ENCODE data around the gene EEF1E1.

EEF1E1 gene

DNA sequence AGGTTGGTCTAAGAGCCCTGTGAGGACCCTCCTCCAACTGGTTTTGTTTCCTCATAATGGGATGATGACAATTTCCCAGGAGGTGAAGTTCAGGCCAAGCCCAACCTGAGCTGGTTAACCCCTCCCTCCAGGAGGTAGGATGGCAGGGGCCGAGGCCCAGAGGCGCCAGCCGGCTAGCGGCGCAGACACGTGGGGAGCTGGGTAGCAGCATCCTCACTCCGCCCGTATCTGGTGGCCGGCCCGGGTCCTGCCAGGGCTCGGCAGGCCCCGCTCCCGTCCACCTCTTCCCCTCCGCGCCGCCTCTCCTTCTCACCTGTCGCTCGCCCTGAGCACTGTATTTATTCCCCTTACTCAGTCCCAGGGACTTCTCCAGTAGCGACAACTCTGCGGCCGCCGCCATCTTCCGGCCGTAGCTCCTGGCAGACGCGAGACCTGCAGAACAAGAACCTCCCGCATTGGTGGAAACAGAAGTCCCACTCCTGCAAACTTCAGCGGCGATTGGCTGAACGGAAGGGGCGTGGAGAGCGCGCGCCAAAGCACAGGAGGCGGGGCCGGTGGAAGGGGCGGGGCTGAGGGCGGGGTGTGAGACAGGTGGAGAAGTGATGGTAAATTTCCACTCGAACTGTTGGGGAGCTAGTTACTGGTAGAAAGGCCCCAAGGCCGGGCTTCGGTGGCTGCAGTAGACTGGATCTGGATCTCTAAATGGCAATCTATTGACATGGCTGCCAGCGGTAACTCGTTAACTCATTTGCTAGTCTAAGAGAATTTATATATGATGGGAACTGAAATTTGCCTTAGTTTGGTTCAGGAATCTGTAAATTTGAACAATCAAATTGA lies at the start of gene EEF1E1:
TSS of gene EEF1E1 (minus strand) at position 427 of the 837 bp plus-strand sequence. CDS start at position 400, 27 bp downstream.
- DNase-seq (ENCODE audit: low read depth in 4 of 4, low spot score in 1 of 4), result peak; percentile 97 to 99 (median 98)

GRCh38 chr6:8149350-8149749 lies 47.0 kb upstream of the EEF1E1 start:
- no peak for DNase-seq (ENCODE audit: low read depth in 4 of 4, low spot score in 1 of 4)

DNA sequence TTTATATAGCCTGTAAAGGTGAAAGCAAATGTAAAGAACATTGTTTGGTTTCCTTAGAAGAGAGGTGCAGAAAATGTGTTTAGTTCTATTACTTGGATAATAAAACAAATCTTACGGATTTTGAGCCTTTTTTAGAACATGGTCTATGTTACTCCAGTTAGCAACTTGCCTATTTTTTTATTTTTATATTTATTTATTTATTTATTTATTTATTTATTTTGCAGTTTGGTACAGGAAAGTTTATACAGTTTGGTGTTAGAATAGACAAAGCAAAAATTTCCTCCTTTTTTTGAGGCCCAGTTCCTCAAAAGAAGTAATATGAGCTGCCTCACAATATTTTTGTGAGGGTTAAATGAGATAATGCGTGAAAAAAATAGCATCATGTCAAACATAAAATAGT lies 41.6 kb upstream of the EEF1E1 start:
- no peak for DNase-seq (ENCODE audit: low read depth in 4 of 4, low spot score in 1 of 4)

GRCh38 chr6:8139451-8139850 lies 37.1 kb upstream of the EEF1E1 start:
- no peak for DNase-seq (ENCODE audit: low read depth in 4 of 4, low spot score in 1 of 4)

DNA sequence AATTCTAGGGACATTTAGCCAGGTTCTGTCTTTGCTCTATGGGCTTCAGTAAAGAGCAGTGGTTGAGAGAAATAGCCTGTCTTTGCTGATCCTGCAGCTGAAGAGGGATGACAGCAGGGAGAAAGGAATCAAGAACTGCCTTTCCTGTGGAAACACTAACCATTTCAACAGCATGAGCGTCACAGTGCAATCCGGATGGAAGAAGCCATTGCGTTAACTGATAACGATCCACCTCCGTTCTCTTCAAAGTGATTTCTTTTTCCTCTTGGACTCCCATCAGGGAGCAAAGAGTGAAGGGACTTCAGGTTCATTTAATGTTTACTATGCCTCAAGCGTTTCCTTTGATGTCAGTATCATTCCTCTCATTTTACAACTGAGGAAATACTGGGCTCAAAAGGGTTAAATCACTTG lies 35.2 kb upstream of the EEF1E1 start:
- no peak for DNase-seq (ENCODE audit: low read depth in 4 of 4, low spot score in 1 of 4)

- no peak for DNase-seq (ENCODE audit: low read depth in 4 of 4, low spot score in 1 of 4)
Measured at GRCh38 chr6:8135276-8135675, 32.9 kb upstream of the EEF1E1 start.

DNA sequence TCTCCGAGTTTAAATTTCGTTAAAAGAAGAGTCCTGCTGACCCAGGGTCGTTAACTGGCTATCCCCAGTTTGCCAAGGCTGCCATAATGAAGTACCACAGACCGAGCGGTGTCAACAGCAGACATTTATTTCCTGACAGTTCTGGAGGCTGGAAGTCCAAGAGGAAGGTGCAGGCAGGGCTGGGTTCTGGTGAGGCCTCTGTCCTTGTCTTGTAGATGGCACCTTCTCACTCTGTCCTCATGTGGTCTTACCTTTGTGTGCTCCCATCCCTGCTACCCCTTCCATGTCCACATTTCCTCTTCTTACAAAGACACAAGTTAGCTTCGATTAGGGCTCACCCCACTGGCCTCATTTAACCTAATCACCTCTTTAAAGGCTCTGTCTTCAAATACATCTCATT lies 29.8 kb upstream of the EEF1E1 start:
- no peak for DNase-seq (ENCODE audit: low read depth in 4 of 4, low spot score in 1 of 4)

DNA sequence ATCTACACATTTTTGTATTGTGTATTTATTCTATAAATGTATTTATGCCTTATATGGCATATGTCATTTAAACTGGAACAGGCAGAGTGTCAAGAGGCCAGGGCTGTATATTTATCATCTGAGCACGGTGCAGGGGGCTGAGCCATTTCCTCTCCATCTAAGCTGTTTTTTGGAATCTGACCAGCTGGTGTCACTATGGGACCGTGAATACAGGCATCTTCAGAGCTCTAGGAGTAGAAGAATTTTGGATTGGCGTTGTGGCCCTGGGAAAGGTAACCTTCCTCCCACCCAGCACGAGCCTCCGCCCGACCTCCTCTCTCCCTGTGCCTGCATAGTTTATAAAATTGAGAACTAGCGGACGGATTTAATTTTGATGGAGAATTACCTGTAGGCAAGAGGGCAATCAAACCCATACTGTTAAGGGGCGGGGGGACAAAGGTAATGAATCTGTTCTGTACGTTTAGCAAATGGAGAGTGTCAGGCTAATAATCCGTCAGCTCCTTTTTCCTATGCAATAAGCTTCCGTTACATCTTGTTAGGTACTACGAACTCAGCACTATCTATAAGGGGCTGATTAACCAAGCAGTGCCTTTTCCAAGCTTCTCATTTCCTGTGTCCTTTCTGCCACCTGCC lies 29.0 kb upstream of the EEF1E1 start:
- DNase-seq (ENCODE audit: low read depth in 4 of 4, low spot score in 1 of 4), result peak in 3 of 4 experiments; percentile 1 to 13 (median 8)

DNA sequence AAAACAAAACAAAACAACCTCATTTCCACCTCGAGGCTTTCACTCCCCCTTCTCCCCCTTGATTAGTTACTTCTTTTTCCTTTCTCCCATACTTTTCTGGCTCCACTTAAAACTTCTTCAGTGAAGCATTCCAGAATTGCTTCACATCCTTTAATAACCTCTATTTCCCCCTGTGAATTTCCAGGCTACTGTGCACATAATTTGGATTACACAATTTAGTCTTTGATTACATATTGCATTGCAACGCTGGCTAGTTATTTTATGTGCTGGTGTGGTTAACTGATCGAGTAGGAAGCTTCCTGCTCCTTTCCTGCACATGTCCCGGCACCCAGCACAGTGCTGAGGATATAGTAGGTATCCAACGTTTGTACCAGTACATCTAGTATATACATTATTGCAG lies 28.1 kb upstream of the EEF1E1 start:
- no peak for DNase-seq (ENCODE audit: low read depth in 4 of 4, low spot score in 1 of 4)

DNA sequence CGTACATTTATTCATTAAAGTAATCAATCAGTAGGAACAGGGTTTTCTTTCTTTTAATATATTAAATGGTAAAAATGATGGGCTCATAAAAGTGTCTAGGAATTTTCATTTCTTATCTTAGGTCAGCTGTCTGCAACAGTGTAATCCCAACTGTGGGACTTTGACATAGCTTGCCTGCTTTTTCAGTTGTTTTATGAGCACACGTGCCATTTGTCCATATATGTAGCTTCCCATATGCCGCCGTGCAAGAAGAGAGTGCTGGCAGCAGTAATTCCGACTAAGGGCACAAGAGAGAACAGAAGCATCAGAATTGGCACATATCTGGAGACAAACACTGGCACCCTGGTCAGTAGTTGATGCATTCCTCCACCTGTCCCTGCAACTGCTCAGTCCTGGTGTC lies 20.9 kb upstream of the EEF1E1 start:
- no peak for DNase-seq (ENCODE audit: low read depth in 4 of 4, low spot score in 1 of 4)

- no peak for DNase-seq (ENCODE audit: low read depth in 4 of 4, low spot score in 1 of 4)
Measured at GRCh38 chr6:8114956-8115355, 12.6 kb upstream of the EEF1E1 start.

DNA sequence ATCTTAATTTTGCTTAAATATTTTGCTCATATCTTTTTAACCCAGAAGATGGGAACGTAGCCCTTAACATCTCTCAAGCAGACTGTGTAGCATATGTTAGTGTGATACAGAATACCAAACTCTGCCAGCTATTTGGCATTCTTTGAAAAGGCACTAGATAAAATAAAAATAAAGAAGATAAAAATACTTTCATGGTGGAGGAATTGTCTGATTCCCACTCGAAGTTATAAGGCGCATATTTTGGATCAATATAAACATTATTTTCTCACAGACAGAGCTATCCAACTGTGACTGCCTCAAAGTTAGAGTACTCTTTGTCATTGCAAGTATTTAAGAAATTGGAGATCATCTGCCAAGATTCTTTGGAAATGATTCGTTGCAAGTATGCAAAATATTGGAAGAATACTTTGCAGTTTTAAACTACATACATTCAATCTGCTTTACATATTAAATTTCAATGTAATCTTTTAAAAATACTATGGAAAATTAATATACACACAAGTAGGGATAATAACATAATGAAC lies 10.8 kb upstream of the EEF1E1 start:
- no peak for DNase-seq (ENCODE audit: low read depth in 4 of 4, low spot score in 1 of 4)

- DNase-seq (ENCODE audit: low read depth in 4 of 4, low spot score in 1 of 4), result no peak
Measured at GRCh38 chr6:8110725-8111124, 8.4 kb upstream of the EEF1E1 start.

DNA sequence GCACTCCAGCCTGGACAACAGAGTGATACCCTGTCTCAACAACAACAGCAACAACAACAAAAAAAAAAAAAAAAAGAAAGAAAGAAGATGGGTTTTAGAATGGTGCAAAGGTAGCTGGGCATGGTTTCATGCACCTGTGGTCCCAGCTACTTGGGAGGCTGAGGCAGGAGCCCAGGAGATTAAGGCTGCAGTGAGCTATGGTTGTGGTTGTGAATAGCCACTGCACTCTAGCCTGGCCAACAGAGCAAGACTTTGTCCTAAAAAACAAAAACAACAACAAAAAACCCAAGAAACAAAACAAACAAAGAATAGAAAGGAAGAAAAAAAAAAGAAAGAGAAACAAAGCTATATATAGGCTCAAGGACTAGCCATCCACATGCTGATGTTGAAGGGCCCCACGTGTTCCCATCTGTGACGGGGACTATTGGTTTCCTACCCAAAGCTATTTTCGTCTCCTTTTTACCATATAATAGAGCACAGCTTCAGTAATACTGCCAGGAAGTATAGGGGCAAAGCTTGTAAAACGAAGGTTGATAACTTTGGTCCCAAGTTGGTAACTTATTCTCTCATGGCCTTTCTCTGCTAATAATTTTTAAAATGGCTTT lies 7.9 kb upstream of the EEF1E1 start:
- no peak for DNase-seq (ENCODE audit: low read depth in 4 of 4, low spot score in 1 of 4)

DNA sequence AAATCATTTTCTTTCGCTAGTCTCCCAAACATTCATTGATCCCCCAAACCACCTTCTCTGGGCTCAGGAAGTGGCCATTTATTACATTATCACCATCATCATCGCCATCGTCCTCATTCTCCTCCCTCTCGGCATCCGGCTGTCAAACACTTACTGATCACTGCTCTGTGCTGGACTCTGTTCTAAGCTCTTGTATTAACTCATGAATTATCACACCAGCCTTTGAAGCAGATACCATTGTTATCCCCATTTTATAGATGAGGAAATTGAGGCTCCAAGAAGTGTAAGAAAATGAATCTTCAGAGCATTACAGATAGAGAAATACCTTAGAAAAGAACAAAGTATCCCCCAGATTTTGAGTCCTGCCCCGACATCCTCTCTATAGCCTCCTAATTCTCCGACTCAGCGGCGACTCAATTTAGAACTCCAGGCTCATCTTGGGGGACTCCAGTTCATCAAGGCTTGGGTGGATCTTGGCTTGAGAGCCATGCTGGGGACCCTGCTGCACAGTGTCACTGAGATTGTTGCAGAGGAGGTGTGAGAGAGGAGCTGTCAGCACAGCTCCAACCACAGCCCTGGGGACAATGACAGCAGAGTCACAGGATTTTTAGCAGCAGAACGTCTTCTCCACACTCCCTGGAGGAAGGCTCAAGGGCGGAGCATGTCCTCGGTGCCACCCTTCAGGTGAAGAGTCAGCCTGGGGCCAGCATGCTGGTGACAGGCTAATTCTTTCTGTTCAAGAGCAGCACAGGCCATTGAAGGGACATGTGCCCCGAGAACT lies 6.6 kb upstream of the EEF1E1 start:
- DNase-seq (ENCODE audit: low read depth in 4 of 4, low spot score in 1 of 4), result no peak

- no peak for DNase-seq (ENCODE audit: low read depth in 4 of 4, low spot score in 1 of 4)
Measured at GRCh38 chr6:8108031-8108660, 5.8 kb upstream of the EEF1E1 start.

- no peak for DNase-seq (ENCODE audit: low read depth in 4 of 4, low spot score in 1 of 4)
Measured at GRCh38 chr6:8105791-8106190, 3.4 kb upstream of the EEF1E1 start.

- no peak for DNase-seq (ENCODE audit: low read depth in 4 of 4, low spot score in 1 of 4)
Measured at GRCh38 chr6:8103726-8104125, 1.4 kb upstream of the EEF1E1 start.

GRCh38 chr6:8100159-8100854 lies 2.0 kb downstream of the EEF1E1 start:
- DNase-seq (ENCODE audit: low read depth in 4 of 4, low spot score in 1 of 4), result no peak

- DNase-seq (ENCODE audit: low read depth in 4 of 4, low spot score in 1 of 4), result no peak
Measured at GRCh38 chr6:8090650-8091049, 11.7 kb downstream of the EEF1E1 start.

Data from stimulated activated CD4-positive, alpha-beta T cell treated with anti-CD3 and anti-CD28 coated beads, Interleukin-1b, Interleukin-23, amount 100 ng/mL, for 24 hours (primary cell).